ENCODE data around the gene CLDN6. TPM values are rescaled to one million over a fixed set of nuclear protein-coding genes. Genes with fewer than 3 reads are reported as not detected.

CLDN6 gene
- total and polyA plus RNA-seq, 2 experiments from 2014 or later: 148 to 344 TPM

GRCh38 chr16:2970563-2970962, 47.4 kb downstream of the CLDN6 start:
- H3K27me3 ChIP-seq: peaks cover 20% of the 10 kb centered on the region
- H3K4me1 ChIP-seq (ENCODE audit: low read depth): no peaks in the 10 kb centered on the region
- no peak for DNase-seq (ENCODE audit: low read depth in 1 of 2, low spot score in 1 of 2)

GRCh38 chr16:2969545-2970521, 48.1 kb downstream of the CLDN6 start:
- Histone ChIP-seq H3K4me1 (ENCODE audit: low read depth) (no peaks in the 10 kb centered on the region), H3K9me3 (ENCODE audit: low read depth) (no peaks in the 10 kb centered on the region), H3K27ac (no peak overlapping the region)

More at GRCh38 chr16:2970563-2970962, 47.4 kb downstream of the CLDN6 start:
- Histone ChIP-seq H3K9me3 (ENCODE audit: low read depth) (no peaks in the 10 kb centered on the region), H3K36me3 (no peaks in the 10 kb centered on the region), H3K27ac (no peak overlapping the region), H3K4me3 (no peak overlapping the region)
- TF ChIP-seq CTCF (IDR thresholded peaks at IDR 0.05; ENCODE audit: low read depth, low read length): no peak

GRCh38 chr16:2968738-2969544, 49.0 kb downstream of the CLDN6 start, which contains the start of gene PAQR4:
Gene PAQR4 (plus strand): TSS chr16:2969348. CDS start chr16:2969675, 327 bp downstream.
- H3K4me3 ChIP-seq: peak within 1 kb of the TSS; percentile 49
- peaks cover under 1% of the 10 kb centered on the region for H3K4me1 ChIP-seq (ENCODE audit: low read depth)
- H3K9me3 ChIP-seq (ENCODE audit: low read depth): no peaks in the 10 kb centered on the region

More at GRCh38 chr16:2969545-2970521, 48.1 kb downstream of the CLDN6 start:
- peaks cover 20% of the 10 kb centered on the region for H3K27me3 ChIP-seq
- DNase-seq (ENCODE audit: low read depth in 1 of 2, low spot score in 1 of 2): peak; percentile 32 to 65
- H3K36me3 ChIP-seq: no peaks in the 10 kb centered on the region
- peak; percentile 40 for TF ChIP-seq CTCF (IDR thresholded peaks at IDR 0.05; ENCODE audit: low read depth, low read length)
- H3K4me3 ChIP-seq: peak overlapping the region; percentile 49

GRCh38 chr16:2968368-2968737, 49.6 kb downstream of the CLDN6 start:
- peaks cover 34% of the 10 kb centered on the region for H3K27me3 ChIP-seq
- TF ChIP-seq CTCF (IDR thresholded peaks at IDR 0.05; ENCODE audit: low read depth, low read length): no peak
- no peak for DNase-seq (ENCODE audit: low read depth in 1 of 2, low spot score in 1 of 2)

More at GRCh38 chr16:2968738-2969544, 49.0 kb downstream of the CLDN6 start, which contains the start of gene PAQR4:
- TF ChIP-seq CTCF (IDR thresholded peaks at IDR 0.05; ENCODE audit: low read depth, low read length): no peak
- DNase-seq (ENCODE audit: low read depth in 1 of 2, low spot score in 1 of 2): peak; percentile 91 to 93
- Histone ChIP-seq H3K27ac (no peak within 1 kb of the TSS), H3K27me3 (peaks cover 28% of the 10 kb centered on the region), H3K36me3 (no peaks in the 10 kb centered on the region)

GRCh38 chr16:2967721-2968161, 50.2 kb downstream of the CLDN6 start:
- Histone ChIP-seq H3K36me3 (no peaks in the 10 kb centered on the region), H3K4me1 (ENCODE audit: low read depth) (peaks cover 3% of the 10 kb centered on the region), H3K4me3 (no peak overlapping the region), H3K9me3 (ENCODE audit: low read depth) (no peaks in the 10 kb centered on the region), H3K27ac (no peak overlapping the region), H3K27me3 (peaks cover 40% of the 10 kb centered on the region)
- no peak for DNase-seq (ENCODE audit: low read depth in 1 of 2, low spot score in 1 of 2)
- TF ChIP-seq CTCF (IDR thresholded peaks at IDR 0.05; ENCODE audit: low read depth, low read length): no peak

More at GRCh38 chr16:2968368-2968737, 49.6 kb downstream of the CLDN6 start:
- H3K27ac ChIP-seq: no peak overlapping the region
- H3K36me3 ChIP-seq: no peaks in the 10 kb centered on the region
- no peaks in the 10 kb centered on the region for H3K9me3 ChIP-seq (ENCODE audit: low read depth)
- H3K4me1 ChIP-seq (ENCODE audit: low read depth): peaks cover 3% of the 10 kb centered on the region
- peak overlapping the region; percentile 49 for H3K4me3 ChIP-seq

Measured in cardiac muscle cell (in vitro differentiated cells and primary cell).